Effector memory CD8-positive, alpha-beta T cell (primary cell): ENCODE results near the gene INKA2.
A peak's percentile ranks its signal among the peaks of the same experiment; 100 is the strongest.

Source experiments
- ATAC-seq: fragments of 150-1000 bp; cut with Tn5 transposase; replicated peaks from 2 replicates; pipeline ENCODE4 v1.10.0; 2021; ENCODE audit warnings: mild to moderate bottlenecking, moderate library complexity
- DNase-seq, 3 experiments: peaks; one replicate each; pipeline ENCODE4 v3.0.0; 2021
- H3K27ac Mint-ChIP-seq, 2 donors: one replicate each; pipeline ENCODE4 v1.8.0; 2022; ENCODE audit warnings: mild to moderate bottlenecking in 2 of 2, mixed read lengths in 2 of 2, moderate library complexity in 2 of 2
- H3K27me3 Mint-ChIP-seq, 2 donors: one replicate each; pipeline ENCODE4 v1.8.0; 2022; ENCODE audit warnings: mixed read lengths in 2 of 2
- H3K36me3 Mint-ChIP-seq: one replicate; pipeline ENCODE4 v1.8.0; 2022; ENCODE audit warnings: mild to moderate bottlenecking, moderate library complexity, mixed read lengths; ENCODE audit not compliant: insufficient read depth
- H3K4me1 Mint-ChIP-seq, 2 donors: one replicate each; pipeline ENCODE4 v1.8.0; 2022; ENCODE audit warnings: low read depth in 2 of 2, mixed read lengths in 2 of 2
- H3K4me3 Mint-ChIP-seq, 2 donors: one replicate each; pipeline ENCODE4 v1.8.0; 2022; ENCODE audit warnings: mild to moderate bottlenecking in 2 of 2, mixed read lengths in 2 of 2, moderate library complexity in 2 of 2
- H3K9me3 Mint-ChIP-seq, 2 donors: one replicate each; pipeline ENCODE4 v1.8.0; 2022; ENCODE audit warnings: mixed read lengths in 2 of 2

Gene INKA2

GRCh38 chr1:111734856-111735255 lies 4.3 kb downstream of the INKA2 start:
- Mint-ChIP-seq H3K27ac (no peak overlapping the region), H3K4me1 (peaks cover 11 to 18% of the 10 kb centered on the region in 2 donors), H3K4me3 (no peak overlapping the region), H3K36me3 (peaks cover 4% of the 10 kb centered on the region), H3K9me3 (no peaks in the 10 kb centered on the region), H3K27me3 (peaks cover 14 to 17% of the 10 kb centered on the region in 2 donors)
- DNase-seq (no peak), ATAC-seq (no peak)

- no peak overlapping the region for H3K4me3 Mint-ChIP-seq
- DNase-seq, result no peak
Measured at GRCh38 chr1:111734426-111734825, 4.8 kb downstream of the INKA2 start.

GRCh38 chr1:111733992-111734341 lies 5.2 kb downstream of the INKA2 start:
- Mint-ChIP-seq H3K27me3 (peaks cover 9 to 14% of the 10 kb centered on the region in 2 donors), H3K9me3 (no peaks in the 10 kb centered on the region), H3K36me3 (no peaks in the 10 kb centered on the region), H3K4me3 (no peak overlapping the region), H3K27ac (peak overlapping the region in 1 of 2 donors; percentile 76), H3K4me1 (peaks cover 8 to 15% of the 10 kb centered on the region in 2 donors)
- ATAC-seq (no peak), DNase-seq (no peak)

More at GRCh38 chr1:111734426-111734825, 4.8 kb downstream of the INKA2 start:
- no peak for ATAC-seq
- Mint-ChIP-seq H3K36me3 (no peaks in the 10 kb centered on the region), H3K9me3 (no peaks in the 10 kb centered on the region), H3K4me1 (peaks cover 8 to 16% of the 10 kb centered on the region in 2 donors), H3K27me3 (peaks cover 9 to 14% of the 10 kb centered on the region in 2 donors), H3K27ac (no peak overlapping the region)

- ATAC-seq, result peak; percentile 32
- Mint-ChIP-seq H3K36me3 (no peaks in the 10 kb centered on the region), H3K4me1 (peaks cover 6 to 11% of the 10 kb centered on the region in 2 donors), H3K9me3 (no peaks in the 10 kb centered on the region), H3K27ac (peak overlapping the region in 1 of 2 donors; percentile 76), H3K27me3 (peaks cover 9 to 14% of the 10 kb centered on the region in 2 donors), H3K4me3 (no peak overlapping the region)
- DNase-seq, result no peak
Measured at GRCh38 chr1:111733183-111733991, 5.8 kb downstream of the INKA2 start.

GRCh38 chr1:111732718-111733117 lies 6.5 kb downstream of the INKA2 start:
- ATAC-seq (no peak), DNase-seq (no peak)
- Mint-ChIP-seq H3K27me3 (peaks cover 8 to 9% of the 10 kb centered on the region in 2 donors), H3K36me3 (no peaks in the 10 kb centered on the region), H3K4me3 (no peak overlapping the region), H3K4me1 (peaks cover 2 to 6% of the 10 kb centered on the region in 2 donors), H3K27ac (peak overlapping the region in 1 of 2 donors; percentile 76), H3K9me3 (no peaks in the 10 kb centered on the region)

- Mint-ChIP-seq H3K36me3 (no peaks in the 10 kb centered on the region), H3K9me3 (no peaks in the 10 kb centered on the region), H3K4me1 (no peaks in the 10 kb centered on the region), H3K27me3 (peaks cover under 1 to 1% of the 10 kb centered on the region in 2 donors), H3K4me3 (no peak overlapping the region), H3K27ac (no peak overlapping the region)
- no peak for DNase-seq
- no peak for ATAC-seq
Measured at GRCh38 chr1:111731956-111732355, 7.2 kb downstream of the INKA2 start.

- H3K4me1 Mint-ChIP-seq, result no peaks in the 10 kb centered on the region
- H3K27me3 Mint-ChIP-seq, result no peaks in the 10 kb centered on the region
- ATAC-seq, result no peak
- DNase-seq, result no peak
- H3K27ac Mint-ChIP-seq, result no peak overlapping the region
- no peaks in the 10 kb centered on the region for H3K9me3 Mint-ChIP-seq
- H3K4me3 Mint-ChIP-seq, result no peak overlapping the region
- no peaks in the 10 kb centered on the region for H3K36me3 Mint-ChIP-seq
Measured at GRCh38 chr1:111730706-111731105, 8.5 kb downstream of the INKA2 start.

GRCh38 chr1:111729946-111730681 lies 9.1 kb downstream of the INKA2 start:
- no peaks in the 10 kb centered on the region for H3K27me3 Mint-ChIP-seq
- no peaks in the 10 kb centered on the region for H3K36me3 Mint-ChIP-seq
- no peaks in the 10 kb centered on the region for H3K4me1 Mint-ChIP-seq
- DNase-seq (no peak), ATAC-seq (no peak)
- peak overlapping the region in 1 of 2 donors; percentile 8 for H3K27ac Mint-ChIP-seq
- no peak overlapping the region for H3K4me3 Mint-ChIP-seq
- H3K9me3 Mint-ChIP-seq, result no peaks in the 10 kb centered on the region

GRCh38 chr1:111729271-111729921 lies 9.8 kb downstream of the INKA2 start:
- Mint-ChIP-seq H3K4me1 (no peaks in the 10 kb centered on the region), H3K27me3 (no peaks in the 10 kb centered on the region), H3K4me3 (no peak overlapping the region), H3K9me3 (no peaks in the 10 kb centered on the region), H3K36me3 (no peaks in the 10 kb centered on the region), H3K27ac (no peak overlapping the region)
- no peak for DNase-seq
- no peak for ATAC-seq

- H3K36me3 Mint-ChIP-seq, result no peaks in the 10 kb centered on the region
- no peaks in the 10 kb centered on the region for H3K27me3 Mint-ChIP-seq
- no peak for ATAC-seq
- H3K4me3 Mint-ChIP-seq, result no peak overlapping the region
- peaks cover 9 to 13% of the 10 kb centered on the region in 2 donors for H3K4me1 Mint-ChIP-seq
- no peaks in the 10 kb centered on the region for H3K9me3 Mint-ChIP-seq
- no peak overlapping the region for H3K27ac Mint-ChIP-seq
- DNase-seq, result no peak
Measured at GRCh38 chr1:111727056-111727455, 12.1 kb downstream of the INKA2 start.

- Mint-ChIP-seq H3K9me3 (no peaks in the 10 kb centered on the region), H3K27me3 (no peaks in the 10 kb centered on the region), H3K4me1 (peaks cover 13% of the 10 kb centered on the region in 2 donors), H3K4me3 (no peak overlapping the region), H3K27ac (peak overlapping the region; percentile 52 to 66), H3K36me3 (no peaks in the 10 kb centered on the region)
- DNase-seq, result no peak
- no peak for ATAC-seq
Measured at GRCh38 chr1:111725192-111725591, 14.0 kb downstream of the INKA2 start.

- no peaks in the 10 kb centered on the region for H3K36me3 Mint-ChIP-seq
- DNase-seq, result no peak
- H3K4me1 Mint-ChIP-seq, result peaks cover 13% of the 10 kb centered on the region in 2 donors
- H3K27me3 Mint-ChIP-seq, result no peaks in the 10 kb centered on the region
- H3K4me3 Mint-ChIP-seq, result no peak overlapping the region
- H3K9me3 Mint-ChIP-seq, result no peaks in the 10 kb centered on the region
- H3K27ac Mint-ChIP-seq, result peak overlapping the region; percentile 44 to 83
- ATAC-seq, result no peak
Measured at GRCh38 chr1:111723871-111724270, 15.3 kb downstream of the INKA2 start.

- ATAC-seq, result peak; percentile 90
- H3K36me3 Mint-ChIP-seq, result peaks cover 2% of the 10 kb centered on the region
- no peaks in the 10 kb centered on the region for H3K27me3 Mint-ChIP-seq
- H3K9me3 Mint-ChIP-seq, result no peaks in the 10 kb centered on the region
- H3K4me1 Mint-ChIP-seq, result peaks cover 13% of the 10 kb centered on the region in 2 donors
- no peak for DNase-seq
- no peak overlapping the region for H3K4me3 Mint-ChIP-seq
- H3K27ac Mint-ChIP-seq, result peak overlapping the region; percentile 44 to 83
Measured at GRCh38 chr1:111723091-111723806, 15.9 kb downstream of the INKA2 start.
